Astrocyte (in vitro differentiated cells and primary cell): ENCODE data around the gene INPP4B. TPM values are rescaled to one million over a fixed set of nuclear protein-coding genes. Genes with fewer than 3 reads are reported as not detected.

Experiments used
- DNase-seq: peaks from one replicate; pipeline ENCODE4 v3.0.0-alpha.2; 2010; ENCODE audit warnings: low read depth
- FAIRE-seq: peaks from 2 replicates; lab custom pipeline; 2011; peaks lifted over from hg19 to GRCh38; lab: Jason Lieb, UNC
- H2AFZ ChIP-seq: 2 replicates; pipeline ENCODE4 v1.6.0; 2012; ENCODE audit warnings: low read depth, low read length, inconsistent platforms
- H3K27ac ChIP-seq: 2 replicates; pipeline ENCODE4 v1.5.1; 2011; ENCODE audit warnings: low read depth, low read length, inconsistent platforms
- H3K27me3 ChIP-seq: 2 replicates; pipeline ENCODE4 v1.6.0; 2011; ENCODE audit warnings: low read length, inconsistent platforms; ENCODE audit not compliant: insufficient read depth
- H3K36me3 ChIP-seq: 2 replicates; pipeline ENCODE4 v1.5.1; 2011; ENCODE audit warnings: low read length, inconsistent platforms; ENCODE audit not compliant: insufficient read depth
- H3K4me1 ChIP-seq: 2 replicates; pipeline ENCODE4 v1.5.1; 2011; ENCODE audit warnings: low read length, inconsistent platforms; ENCODE audit not compliant: insufficient read depth
- H3K4me2 ChIP-seq: 2 replicates; pipeline ENCODE4 v1.6.0; 2012; ENCODE audit warnings: low read length, inconsistent platforms
- H3K4me3 ChIP-seq: 2 replicates; pipeline ENCODE4 v1.5.1; 2011; ENCODE audit warnings: low read depth, mild to moderate bottlenecking, low read length, inconsistent platforms; ENCODE audit not compliant: insufficient read depth
- H3K79me2 ChIP-seq: 2 replicates; pipeline ENCODE4 v1.6.0; 2012; ENCODE audit warnings: mild to moderate bottlenecking, low read length, inconsistent platforms; ENCODE audit not compliant: insufficient read depth
- H3K9ac ChIP-seq: 2 replicates; pipeline ENCODE4 v1.6.0; 2012; ENCODE audit warnings: mild to moderate bottlenecking, low read length, inconsistent platforms
- H3K9me3 ChIP-seq: 2 replicates; pipeline ENCODE4 v1.5.1; 2012; ENCODE audit warnings: low read depth, mild to moderate bottlenecking, low read length, inconsistent platforms; ENCODE audit not compliant: insufficient read depth
- H4K20me1 ChIP-seq: 2 replicates; pipeline ENCODE4 v1.6.0; 2012; ENCODE audit warnings: low read length, inconsistent platforms; ENCODE audit not compliant: insufficient read depth
- H3K27ac Mint-ChIP-seq: one replicate; pipeline ENCODE4 v1.8.0; 2021; ENCODE audit warnings: mild to moderate bottlenecking, mixed read lengths; ENCODE audit not compliant: unreplicated experiment
- H3K27me3 Mint-ChIP-seq: one replicate; pipeline ENCODE4 v1.8.0; 2021; ENCODE audit warnings: low read depth, mixed read lengths; ENCODE audit not compliant: unreplicated experiment
- H3K36me3 Mint-ChIP-seq: one replicate; pipeline ENCODE4 v1.8.0; 2021; ENCODE audit warnings: low read depth, mixed read lengths; ENCODE audit not compliant: unreplicated experiment
- H3K4me1 Mint-ChIP-seq: one replicate; pipeline ENCODE4 v1.8.0; 2021; ENCODE audit warnings: low read depth, mixed read lengths; ENCODE audit not compliant: unreplicated experiment
- H3K4me3 Mint-ChIP-seq: one replicate; pipeline ENCODE4 v1.8.0; 2021; ENCODE audit warnings: mild to moderate bottlenecking, moderate library complexity, mixed read lengths; ENCODE audit not compliant: unreplicated experiment
- H3K9me3 Mint-ChIP-seq: one replicate; pipeline ENCODE4 v1.8.0; 2021; ENCODE audit warnings: mild to moderate bottlenecking, mixed read lengths; ENCODE audit not compliant: unreplicated experiment
- EZH2 ChIP-seq: IDR thresholded peaks from 2 replicates; pipeline ENCODE4 v1.6.1; 2012; ENCODE audit warnings: mild to moderate bottlenecking, low read length, inconsistent platforms; ENCODE audit not compliant: insufficient read depth
- total RNA-seq: library from RNA; stranded (reverse); gene quantifications from 2 replicates; pipeline ENCODE4 v1.2.1, GENCODE V29; 2021
- TF ChIP-seq, protein P1 (sequence below): IDR thresholded peaks from 2 replicates; pipeline ENCODE4 v1.5.1; 2011; ENCODE audit warnings: low read depth, mild to moderate bottlenecking, inconsistent platforms, low read length, moderate library complexity; ENCODE audit not compliant: insufficient read depth

Gene INPP4B
- total RNA-seq, 1 donor from 2014 or later: 2.8 TPM

GRCh38 chr4:142719854-142720541 is 126.1 kb downstream of the INPP4B start:
- H3K9me3 ChIP-seq: no peaks in the 10 kb centered on the region
- no peaks in the 10 kb centered on the region for H3K9me3 Mint-ChIP-seq
- no peak overlapping the region for H3K4me3 Mint-ChIP-seq
- H3K4me1 Mint-ChIP-seq: no peaks in the 10 kb centered on the region
- no peaks in the 10 kb centered on the region for H3K36me3 Mint-ChIP-seq
- H3K27me3 Mint-ChIP-seq: no peaks in the 10 kb centered on the region
- TF ChIP-seq, protein P1, sequence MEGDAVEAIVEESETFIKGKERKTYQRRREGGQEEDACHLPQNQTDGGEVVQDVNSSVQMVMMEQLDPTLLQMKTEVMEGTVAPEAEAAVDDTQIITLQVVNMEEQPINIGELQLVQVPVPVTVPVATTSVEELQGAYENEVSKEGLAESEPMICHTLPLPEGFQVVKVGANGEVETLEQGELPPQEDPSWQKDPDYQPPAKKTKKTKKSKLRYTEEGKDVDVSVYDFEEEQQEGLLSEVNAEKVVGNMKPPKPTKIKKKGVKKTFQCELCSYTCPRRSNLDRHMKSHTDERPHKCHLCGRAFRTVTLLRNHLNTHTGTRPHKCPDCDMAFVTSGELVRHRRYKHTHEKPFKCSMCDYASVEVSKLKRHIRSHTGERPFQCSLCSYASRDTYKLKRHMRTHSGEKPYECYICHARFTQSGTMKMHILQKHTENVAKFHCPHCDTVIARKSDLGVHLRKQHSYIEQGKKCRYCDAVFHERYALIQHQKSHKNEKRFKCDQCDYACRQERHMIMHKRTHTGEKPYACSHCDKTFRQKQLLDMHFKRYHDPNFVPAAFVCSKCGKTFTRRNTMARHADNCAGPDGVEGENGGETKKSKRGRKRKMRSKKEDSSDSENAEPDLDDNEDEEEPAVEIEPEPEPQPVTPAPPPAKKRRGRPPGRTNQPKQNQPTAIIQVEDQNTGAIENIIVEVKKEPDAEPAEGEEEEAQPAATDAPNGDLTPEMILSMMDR: peak; percentile 42
- TF ChIP-seq EZH2: no peak
- no peaks in the 10 kb centered on the region for H3K36me3 ChIP-seq
- H3K4me3 ChIP-seq: no peak overlapping the region
- peak overlapping the region; percentile 32 for H3K4me2 ChIP-seq
- H3K9ac ChIP-seq: no peak overlapping the region
- H3K27ac Mint-ChIP-seq: no peak overlapping the region
- FAIRE-seq (no peak), DNase-seq (peak; percentile 63)
- H3K4me1 ChIP-seq: peaks cover 9% of the 10 kb centered on the region
- peak overlapping the region; percentile 39 for H2AFZ ChIP-seq
- peak overlapping the region; percentile 60 for H3K27ac ChIP-seq
- H4K20me1 ChIP-seq: no peaks in the 10 kb centered on the region
- H3K79me2 ChIP-seq: no peaks in the 10 kb centered on the region
- no peaks in the 10 kb centered on the region for H3K27me3 ChIP-seq

DNA sequence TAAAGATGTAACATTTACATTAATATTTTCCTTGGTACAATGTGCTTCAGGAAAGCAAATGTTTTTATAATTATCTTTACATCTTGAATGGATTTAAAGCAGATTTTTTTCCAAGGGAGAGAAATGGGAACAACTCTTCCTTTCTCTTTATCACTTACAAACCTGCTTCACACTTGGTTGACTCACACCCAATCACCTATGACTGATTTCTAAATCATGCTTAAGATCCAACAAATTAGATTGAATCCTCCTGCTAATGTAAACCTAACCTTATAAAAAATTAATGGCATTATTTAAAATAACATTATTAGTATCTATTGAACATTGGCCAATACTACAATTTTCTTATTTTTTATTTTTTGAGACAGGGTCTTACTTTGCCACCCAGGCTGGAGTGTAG is 127.1 kb downstream of the INPP4B start:
- H3K27me3 Mint-ChIP-seq: no peaks in the 10 kb centered on the region
- H4K20me1 ChIP-seq: no peaks in the 10 kb centered on the region

More for the DNA sequence above, 127.1 kb downstream of the INPP4B start:
- TF ChIP-seq, protein P1: no peak
- no peak for TF ChIP-seq EZH2
- H3K9me3 ChIP-seq: no peaks in the 10 kb centered on the region
- H3K4me1 ChIP-seq: peaks cover 9% of the 10 kb centered on the region
- H3K36me3 ChIP-seq: no peaks in the 10 kb centered on the region
- H2AFZ ChIP-seq: no peak overlapping the region
- no peak overlapping the region for H3K4me2 ChIP-seq
- H3K27ac Mint-ChIP-seq: no peak overlapping the region
- no peaks in the 10 kb centered on the region for H3K9me3 Mint-ChIP-seq
- no peak overlapping the region for H3K9ac ChIP-seq
- no peak overlapping the region for H3K4me3 ChIP-seq
- no peaks in the 10 kb centered on the region for H3K27me3 ChIP-seq
- no peak overlapping the region for H3K4me3 Mint-ChIP-seq
- no peaks in the 10 kb centered on the region for H3K36me3 Mint-ChIP-seq
- DNase-seq (no peak), FAIRE-seq (no peak)
- no peaks in the 10 kb centered on the region for H3K79me2 ChIP-seq
- no peak overlapping the region for H3K27ac ChIP-seq
- H3K4me1 Mint-ChIP-seq: no peaks in the 10 kb centered on the region
